Gastroesophageal sphincter (tissue), 3 donors: Measurements from ENCODE around the gene GARS1.

Experiments used
- EP300 ChIP-seq: sonication (generic); formaldehyde crosslinking; IDR thresholded peaks from one replicate; pipeline ENCODE4 v1.6.1; 2017; ENCODE audit warnings: antibody characterized with exemption, mild to moderate bottlenecking
- POLR2A ChIP-seq, 2 donors: fragments of 450-650 bp; IDR thresholded peaks; one replicate each; pipeline ENCODE4 v1.6.1; 2017; ENCODE audit warnings: antibody characterized with exemption in 2 of 2, mild to moderate bottlenecking in 2 of 2, moderate library complexity in 1 of 2
- TF ChIP-seq, protein P1 (sequence below), 4 experiments: fragments of 200-600 bp in 2 of 4; fragments of 450-650 bp in 2 of 4; sonication (generic) in 1 of 4; IDR thresholded peaks; one replicate each; pipeline ENCODE4 v1.5.1; 2017 to 2019; ENCODE audit warnings: antibody characterized with exemption in 4 of 4, mild to moderate bottlenecking in 2 of 4, moderate library complexity in 2 of 4

DNA sequence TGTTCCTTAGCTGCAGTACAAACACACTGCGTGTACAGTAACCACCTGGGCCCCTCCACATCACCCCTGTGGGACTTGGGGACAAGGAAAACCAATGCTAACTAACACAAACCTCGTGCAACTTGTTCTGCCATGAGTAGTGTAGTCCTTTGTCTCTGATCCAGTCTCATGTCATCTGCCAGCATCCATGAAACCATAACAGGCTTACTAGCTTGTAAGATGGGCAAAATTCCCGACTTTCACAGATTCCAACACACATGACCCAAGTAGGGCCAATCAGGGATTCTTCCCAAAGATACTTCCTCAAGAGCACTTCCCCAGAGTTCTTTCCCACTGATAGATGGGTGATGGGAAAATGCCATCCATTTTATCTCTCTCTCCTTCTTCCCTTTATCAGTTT, 41.1 kb upstream of the GARS1 start:
- TF ChIP-seq, protein P1, sequence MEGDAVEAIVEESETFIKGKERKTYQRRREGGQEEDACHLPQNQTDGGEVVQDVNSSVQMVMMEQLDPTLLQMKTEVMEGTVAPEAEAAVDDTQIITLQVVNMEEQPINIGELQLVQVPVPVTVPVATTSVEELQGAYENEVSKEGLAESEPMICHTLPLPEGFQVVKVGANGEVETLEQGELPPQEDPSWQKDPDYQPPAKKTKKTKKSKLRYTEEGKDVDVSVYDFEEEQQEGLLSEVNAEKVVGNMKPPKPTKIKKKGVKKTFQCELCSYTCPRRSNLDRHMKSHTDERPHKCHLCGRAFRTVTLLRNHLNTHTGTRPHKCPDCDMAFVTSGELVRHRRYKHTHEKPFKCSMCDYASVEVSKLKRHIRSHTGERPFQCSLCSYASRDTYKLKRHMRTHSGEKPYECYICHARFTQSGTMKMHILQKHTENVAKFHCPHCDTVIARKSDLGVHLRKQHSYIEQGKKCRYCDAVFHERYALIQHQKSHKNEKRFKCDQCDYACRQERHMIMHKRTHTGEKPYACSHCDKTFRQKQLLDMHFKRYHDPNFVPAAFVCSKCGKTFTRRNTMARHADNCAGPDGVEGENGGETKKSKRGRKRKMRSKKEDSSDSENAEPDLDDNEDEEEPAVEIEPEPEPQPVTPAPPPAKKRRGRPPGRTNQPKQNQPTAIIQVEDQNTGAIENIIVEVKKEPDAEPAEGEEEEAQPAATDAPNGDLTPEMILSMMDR (IDR thresholded peaks at IDR 0.05) = no peak
- TF ChIP-seq POLR2A (IDR thresholded peaks at IDR 0.05) (no peak), EP300 (no peak)
